Measurements from ENCODE around the gene CRYGC.

- TF ChIP-seq CTCF (IDR thresholded peaks at IDR 0.05) (no peak), POLR2A (IDR thresholded peaks at IDR 0.05) (no peak)
Observed at GRCh38 chr2:208096080-208096479, 33.5 kb downstream of the CRYGC start.

Measured in esophagus squamous epithelium (tissue), 4 donors.